Progenitor cell of endocrine pancreas (in vitro differentiated cells): Measurements from ENCODE around the gene PSMA6. TPM values are rescaled to one million over a fixed set of nuclear protein-coding genes. Genes with fewer than 3 reads are reported as not detected.
A peak's percentile ranks its signal among the peaks of the same experiment; 100 is the strongest.
"Not testable (repeated sequence)": the region's sequence is repeated elsewhere in the genome, so short reads cannot be mapped to it uniquely, and the experiment has no call there.

Experiments used
- DNase-seq: peaks from one replicate; pipeline ENCODE4 v3.0.0; 2021; ENCODE audit warnings: low spot score; ENCODE audit not compliant: unreplicated experiment
- H3K27ac Mint-ChIP-seq: 2 replicates; pipeline ENCODE4 v1.8.0; 2021; ENCODE audit warnings: mild to moderate bottlenecking, moderate library complexity, mixed read lengths
- H3K27me3 Mint-ChIP-seq: 2 replicates; pipeline ENCODE4 v1.8.0; 2021; ENCODE audit warnings: mixed read lengths
- H3K36me3 Mint-ChIP-seq: 2 replicates; pipeline ENCODE4 v1.8.0; 2022; ENCODE audit warnings: mixed read lengths; ENCODE audit not compliant: insufficient read depth
- H3K4me1 Mint-ChIP-seq: 2 replicates; pipeline ENCODE4 v1.8.0; 2021; ENCODE audit warnings: low read depth, mixed read lengths
- H3K4me3 Mint-ChIP-seq: 2 replicates; pipeline ENCODE4 v1.8.0; 2021; ENCODE audit warnings: low read depth, mild to moderate bottlenecking, moderate library complexity, mixed read lengths
- H3K9me3 Mint-ChIP-seq: 2 replicates; pipeline ENCODE4 v1.8.0; 2021; ENCODE audit warnings: low read depth, mixed read lengths
- total RNA-seq: library from RNA; stranded (reverse); gene quantifications from 2 replicates; pipeline ENCODE4 v1.2.1, GENCODE V29; 2021
- TF ChIP-seq, protein P1 (sequence below): fragments of 200-600 bp; sonication (generic); IDR thresholded peaks from one replicate; pipeline ENCODE4 v1.5.0; 2021; ENCODE audit warnings: antibody characterized with exemption, mild to moderate bottlenecking; ENCODE audit not compliant: unreplicated experiment

The PSMA6 gene
- total RNA-seq, 1 donor from 2014 or later = 175 TPM

DNA sequence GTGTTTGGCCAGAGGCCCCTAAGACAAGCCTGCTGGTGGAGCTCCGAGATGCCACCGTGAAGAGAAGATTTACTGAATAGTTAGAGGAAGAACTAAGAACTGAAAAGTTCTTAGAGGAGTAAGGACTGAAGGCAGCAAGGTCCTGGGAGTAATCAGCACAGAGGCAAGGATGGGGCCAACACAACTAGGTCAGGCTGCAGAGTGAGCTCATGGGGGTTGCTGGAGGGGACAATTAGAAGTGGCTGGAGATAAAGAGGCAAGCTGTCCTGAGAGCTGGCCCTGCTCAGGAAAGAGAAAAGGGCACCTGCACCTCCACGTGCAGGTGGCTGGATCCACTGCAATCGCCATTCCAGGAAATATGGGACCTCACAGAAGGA lies 59.7 kb downstream of the PSMA6 start:
- TF ChIP-seq, protein P1, sequence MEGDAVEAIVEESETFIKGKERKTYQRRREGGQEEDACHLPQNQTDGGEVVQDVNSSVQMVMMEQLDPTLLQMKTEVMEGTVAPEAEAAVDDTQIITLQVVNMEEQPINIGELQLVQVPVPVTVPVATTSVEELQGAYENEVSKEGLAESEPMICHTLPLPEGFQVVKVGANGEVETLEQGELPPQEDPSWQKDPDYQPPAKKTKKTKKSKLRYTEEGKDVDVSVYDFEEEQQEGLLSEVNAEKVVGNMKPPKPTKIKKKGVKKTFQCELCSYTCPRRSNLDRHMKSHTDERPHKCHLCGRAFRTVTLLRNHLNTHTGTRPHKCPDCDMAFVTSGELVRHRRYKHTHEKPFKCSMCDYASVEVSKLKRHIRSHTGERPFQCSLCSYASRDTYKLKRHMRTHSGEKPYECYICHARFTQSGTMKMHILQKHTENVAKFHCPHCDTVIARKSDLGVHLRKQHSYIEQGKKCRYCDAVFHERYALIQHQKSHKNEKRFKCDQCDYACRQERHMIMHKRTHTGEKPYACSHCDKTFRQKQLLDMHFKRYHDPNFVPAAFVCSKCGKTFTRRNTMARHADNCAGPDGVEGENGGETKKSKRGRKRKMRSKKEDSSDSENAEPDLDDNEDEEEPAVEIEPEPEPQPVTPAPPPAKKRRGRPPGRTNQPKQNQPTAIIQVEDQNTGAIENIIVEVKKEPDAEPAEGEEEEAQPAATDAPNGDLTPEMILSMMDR = no peak
- no peak overlapping the region for H3K4me3 Mint-ChIP-seq
- no peak for DNase-seq
- peaks cover 35% of the 10 kb centered on the region for H3K4me1 Mint-ChIP-seq
- no peaks in the 10 kb centered on the region for H3K36me3 Mint-ChIP-seq
- H3K27ac Mint-ChIP-seq = no peak overlapping the region
- no peaks in the 10 kb centered on the region for H3K27me3 Mint-ChIP-seq
- no peaks in the 10 kb centered on the region for H3K9me3 Mint-ChIP-seq

DNA sequence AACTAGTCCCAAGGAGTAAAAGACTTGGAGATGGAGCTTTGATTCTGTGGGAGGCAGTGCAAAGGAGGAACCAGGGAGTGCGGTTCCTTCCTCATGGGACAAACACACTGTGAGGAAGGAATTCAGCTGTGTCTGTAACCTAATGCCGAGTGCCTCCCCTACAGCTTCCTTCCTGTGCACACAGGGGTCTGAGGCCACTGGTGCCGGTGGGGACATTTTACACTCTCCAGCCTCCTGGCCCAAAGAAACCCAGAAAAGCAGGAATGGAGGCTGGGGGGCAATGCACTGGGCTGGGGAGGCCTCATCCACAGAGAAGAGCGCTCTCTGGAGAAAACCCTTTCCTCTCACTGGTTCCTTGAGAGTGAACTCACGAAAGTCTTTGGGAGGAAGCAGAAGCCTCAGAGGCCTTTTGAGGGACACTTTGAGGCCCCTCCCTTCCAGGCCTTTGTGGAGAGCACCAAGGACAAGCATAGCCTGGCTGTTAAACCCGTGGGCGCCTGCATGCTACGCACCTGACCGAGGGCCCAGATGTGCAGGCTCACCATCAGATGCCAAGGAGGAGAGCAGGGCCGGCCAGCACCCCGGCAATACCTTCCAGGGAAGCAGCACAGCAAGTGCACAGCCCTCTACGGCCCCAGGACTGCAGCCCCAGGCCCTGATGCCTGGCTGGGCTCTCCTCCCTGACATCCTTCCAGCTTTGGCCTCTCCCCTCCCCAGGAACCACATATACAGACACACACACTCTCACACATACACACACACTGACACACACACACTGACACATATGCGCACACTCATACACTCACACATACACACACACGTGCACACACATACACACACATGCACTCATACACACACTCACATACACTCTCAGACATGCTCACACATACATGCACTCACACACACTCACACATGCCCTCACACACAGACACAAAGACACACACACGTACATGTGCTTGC lies 60.4 kb downstream of the PSMA6 start:
- Mint-ChIP-seq H3K27ac (no peak overlapping the region), H3K27me3 (no peaks in the 10 kb centered on the region), H3K4me1 (peaks cover 31% of the 10 kb centered on the region), H3K36me3 (no peaks in the 10 kb centered on the region), H3K9me3 (no peaks in the 10 kb centered on the region), H3K4me3 (no peak overlapping the region)
- DNase-seq = no peak
- TF ChIP-seq, protein P1 = no peak

DNA sequence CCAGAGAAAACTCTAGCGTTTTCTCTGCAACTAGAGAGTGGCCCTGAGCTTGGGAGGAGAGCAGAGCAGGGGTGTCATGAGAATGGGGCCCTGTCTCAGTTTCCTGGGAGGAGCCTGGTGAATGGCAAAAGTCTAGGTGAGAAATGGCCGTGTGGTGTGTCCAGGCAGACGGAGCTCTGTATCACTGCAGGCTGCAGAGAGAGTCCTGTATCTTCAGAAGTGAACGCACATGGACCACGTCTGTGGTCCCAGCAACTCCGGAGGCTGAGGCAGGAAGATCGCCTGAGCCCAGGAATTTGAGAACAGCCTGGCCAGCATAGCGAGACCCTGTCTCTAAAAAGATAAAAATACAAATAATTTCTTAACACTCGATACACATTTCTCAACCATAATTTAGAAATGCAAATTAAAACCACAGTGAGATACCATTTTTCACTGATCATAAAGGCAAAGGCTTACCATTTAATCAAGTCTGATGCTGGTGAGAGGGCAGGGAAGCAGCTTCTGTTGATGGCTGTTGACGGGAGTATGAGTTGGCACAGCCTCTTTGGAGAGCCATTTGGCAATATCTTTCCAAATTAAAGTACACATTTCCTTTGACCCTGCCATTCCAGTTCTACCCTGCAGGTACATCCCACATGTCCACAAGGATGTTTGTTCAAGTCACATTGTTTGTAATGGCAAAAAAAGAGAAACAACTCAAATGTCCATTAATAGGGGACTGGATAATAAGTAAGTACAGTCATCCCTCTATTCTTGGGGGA lies 61.4 kb downstream of the PSMA6 start:
- no peak for DNase-seq
- Mint-ChIP-seq H3K27me3 (no peaks in the 10 kb centered on the region), H3K4me3 (no peak overlapping the region), H3K9me3 (no peaks in the 10 kb centered on the region), H3K4me1 (peaks cover 22% of the 10 kb centered on the region), H3K27ac (no peak overlapping the region), H3K36me3 (no peaks in the 10 kb centered on the region)
- TF ChIP-seq, protein P1 = no peak

DNA sequence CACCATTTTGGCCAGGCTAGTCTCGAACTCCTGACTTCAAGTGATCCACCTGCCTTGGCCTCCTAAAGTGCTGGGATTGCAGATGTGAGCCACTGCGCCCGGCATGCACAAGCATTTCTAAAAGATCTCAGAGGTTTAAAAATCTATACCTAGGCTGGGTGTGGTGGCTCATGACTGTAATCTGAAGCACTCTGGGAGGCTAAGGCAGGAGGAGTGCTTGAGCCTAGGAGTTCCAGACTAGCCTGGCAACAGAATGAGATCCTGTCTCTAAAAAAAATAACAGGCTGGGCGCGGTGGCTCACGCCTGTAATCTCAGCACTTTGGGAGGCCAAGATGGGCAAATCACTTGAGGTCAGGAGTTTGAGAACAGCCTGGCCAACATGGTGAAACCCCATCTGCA lies 63.1 kb downstream of the PSMA6 start:
- not testable (repeated sequence) for H3K9me3 Mint-ChIP-seq, DNase-seq, H3K36me3 Mint-ChIP-seq, H3K4me3 Mint-ChIP-seq, H3K27ac Mint-ChIP-seq, H3K27me3 Mint-ChIP-seq
- peaks cover 22% of the 10 kb centered on the region for H3K4me1 Mint-ChIP-seq

DNA sequence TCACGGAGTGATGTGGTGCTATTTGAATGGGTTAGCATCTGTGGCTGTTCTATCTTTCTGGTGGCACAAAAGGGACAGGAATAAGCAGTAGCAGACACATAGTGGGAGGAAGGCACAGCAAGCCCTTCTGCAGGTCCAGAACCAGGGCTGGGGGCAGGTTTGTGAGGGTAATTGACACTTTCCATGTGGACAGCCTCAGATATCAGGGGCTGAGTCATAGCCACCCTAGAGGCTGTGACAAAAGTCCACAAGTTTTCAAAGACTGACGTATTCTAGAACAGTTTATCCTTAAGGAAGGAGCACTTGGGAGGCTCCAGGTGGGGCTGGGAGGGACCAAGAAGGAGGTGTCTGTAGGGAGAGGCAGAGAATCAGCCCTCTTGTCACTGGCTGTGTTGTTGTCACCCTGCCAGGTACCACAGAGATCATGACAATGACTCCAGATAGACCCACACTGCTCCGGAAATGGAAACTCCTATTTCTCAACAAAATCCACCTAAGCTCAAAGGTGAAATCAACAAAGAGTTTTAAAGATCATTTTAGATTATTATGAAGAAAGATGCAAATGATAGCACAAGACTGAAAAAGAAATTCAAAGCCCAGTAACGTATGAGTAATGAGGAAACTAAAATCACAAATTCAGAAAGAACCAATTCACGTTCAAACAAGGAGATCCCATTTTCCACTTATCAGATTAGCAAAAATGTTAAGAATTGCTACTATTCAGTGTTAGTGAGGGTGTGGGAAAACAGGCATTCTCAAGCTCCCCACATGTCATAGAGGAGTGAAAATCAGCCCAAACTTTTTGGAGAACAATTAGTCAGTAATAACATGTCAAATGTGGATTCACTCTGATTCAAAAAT lies 64.0 kb downstream of the PSMA6 start:
- Mint-ChIP-seq H3K4me1 (peaks cover 22% of the 10 kb centered on the region), H3K4me3 (no peak overlapping the region)

DNA sequence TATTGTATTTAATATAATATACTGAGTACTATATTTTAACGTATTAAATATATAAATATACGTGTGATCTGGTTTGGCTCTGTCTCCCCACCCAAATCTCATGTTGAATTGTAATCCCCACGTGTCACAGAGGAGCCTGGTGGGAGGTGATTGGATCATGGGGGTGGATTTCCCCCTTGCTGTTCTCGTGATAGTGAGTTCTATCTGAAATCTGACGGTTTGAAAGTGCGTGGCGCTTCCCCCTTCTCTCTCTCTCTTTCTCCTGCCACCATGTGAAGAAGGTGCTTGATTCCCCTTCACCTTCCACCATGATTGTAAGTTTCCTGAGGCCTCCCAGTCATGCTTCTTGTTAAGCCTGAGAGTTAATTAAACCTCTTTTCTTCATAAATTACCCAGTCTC lies 67.5 kb downstream of the PSMA6 start:
- H3K9me3 Mint-ChIP-seq, H3K27ac Mint-ChIP-seq, H3K36me3 Mint-ChIP-seq, DNase-seq, H3K4me3 Mint-ChIP-seq, H3K27me3 Mint-ChIP-seq: not testable (repeated sequence)
- peaks cover 13% of the 10 kb centered on the region for H3K4me1 Mint-ChIP-seq

More for the DNA sequence above, 64.0 kb downstream of the PSMA6 start:
- no peak for DNase-seq
- Mint-ChIP-seq H3K27me3 (no peaks in the 10 kb centered on the region), H3K27ac (peak overlapping the region; percentile 75), H3K36me3 (no peaks in the 10 kb centered on the region), H3K9me3 (no peaks in the 10 kb centered on the region)
- TF ChIP-seq, protein P1 = no peak
